ENCODE measurements around the gene PHLPP1.

PHLPP1 gene

GRCh38 chr18:62978251-62979049, 263.1 kb downstream of the PHLPP1 start:
- Histone ChIP-seq H3K4me3 (ENCODE audit: low read depth, low read length) (no peak overlapping the region), H3K27ac (ENCODE audit: extremely low read depth, low read depth, low read length) (no peak overlapping the region), H3K4me1 (ENCODE audit: control insufficient read depth, insufficient read depth, low read length) (no peaks in the 10 kb centered on the region), H3K9me3 (ENCODE audit: control insufficient read depth, insufficient read depth, low read depth, low read length) (no peaks in the 10 kb centered on the region), H3K36me3 (ENCODE audit: control insufficient read depth in 2 of 2, insufficient read depth in 1 of 2, low read length in 2 of 2) (peaks cover 7 to 48% of the 10 kb centered on the region in 2 experiments; a peak in 2 of 3 replicates)
- TF ChIP-seq ZNF513 (tag by site-specific recombination; IDR thresholded peaks at IDR 0.05) (no peak), MYNN (tag by site-specific recombination; IDR thresholded peaks at IDR 0.05; ENCODE audit: borderline replicate concordance) (no peak), BCL11A (tag by site-specific recombination; IDR thresholded peaks at IDR 0.05; ENCODE audit: low read depth) (no peak), ZNF449 (tag by site-specific recombination; IDR thresholded peaks at IDR 0.05) (no peak), ZNF785 (tag by site-specific recombination; IDR thresholded peaks at IDR 0.05) (no peak), ZNF624 (tag by site-specific recombination; IDR thresholded peaks at IDR 0.05) (no peak)
- ChIA-PET POLR2A (no interaction called here), CTCF (interaction anchor here (0.5 to 1.4 kb wide), 2 partner anchors 392 to 408 kb away, joined by 4 to 7 read pairs; no protein-coding TSS in a partner anchor)

GRCh38 chr18:62979176-62979575, 263.8 kb downstream of the PHLPP1 start:
- no peak overlapping the region for H3K27ac ChIP-seq (ENCODE audit: extremely low read depth, low read depth, low read length)
- ChIA-PET POLR2A (no interaction called here), CTCF (interaction anchor here (1.4 to 4.1 kb wide), 2 partner anchors 392 to 394 kb away, joined by 7 to 79 read pairs; no protein-coding TSS in a partner anchor)
- TF ChIP-seq ZNF776 (tag by site-specific recombination; IDR thresholded peaks at IDR 0.05; ENCODE audit: borderline replicate concordance) (no peak), KLF8 (tag by site-specific recombination; IDR thresholded peaks at IDR 0.05) (no peak), HIC1 (tag by site-specific recombination; IDR thresholded peaks at IDR 0.05) (no peak), HOXD13 (CRISPR knock-in tag; IDR thresholded peaks at IDR 0.05; ENCODE audit: borderline replicate concordance) (no peak), ZNF677 (tag by site-specific recombination; IDR thresholded peaks at IDR 0.05) (no peak), ZNF280D (tag by site-specific recombination; IDR thresholded peaks at IDR 0.05) (no peak), PRDM1 (tag by site-specific recombination; IDR thresholded peaks at IDR 0.05) (no peak), ZNF501 (tag by site-specific recombination; IDR thresholded peaks at IDR 0.05) (no peak)
- H3K9me3 ChIP-seq (ENCODE audit: control insufficient read depth, insufficient read depth, low read depth, low read length): no peaks in the 10 kb centered on the region
- peaks cover 7 to 48% of the 10 kb centered on the region in 2 experiments; a peak in 2 of 3 replicates for H3K36me3 ChIP-seq (ENCODE audit: control insufficient read depth in 2 of 2, insufficient read depth in 1 of 2, low read length in 2 of 2)
- no peak overlapping the region for H3K4me3 ChIP-seq (ENCODE audit: low read depth, low read length)
- no peaks in the 10 kb centered on the region for H3K4me1 ChIP-seq (ENCODE audit: control insufficient read depth, insufficient read depth, low read length)
